CD4-positive, alpha-beta memory T cell (primary cell): ENCODE data around the gene DEPP1. TPM values are rescaled to one million over a fixed set of nuclear protein-coding genes. Genes with fewer than 3 reads are reported as not detected.

Experiments used
- CTCF ChIA-PET: fragments of 350-600 bp; sonication (Branson Sonifier 250); formaldehyde crosslinking; loops from one replicate; lab custom pipeline; 2021; ENCODE audit warnings: inconsistent platforms; ENCODE audit not compliant: partially characterized antibody; lab: Charles Lee
- POLR2A ChIA-PET: fragments of 350-600 bp; sonication (Branson Sonifier 250); formaldehyde crosslinking; loops from one replicate; lab custom pipeline; 2021; ENCODE audit not compliant: partially characterized antibody; lab: Charles Lee
- DNase-seq, 5 donors: peaks; one replicate each; pipeline versions ENCODE4 v3.0.0 to v3.0.0-alpha.2; 2020 to 2022; ENCODE audit warnings: mixed read lengths in 1 of 5
- H3K27ac ChIP-seq: one replicate; pipeline ENCODE4 v1.7.0; 2013; ENCODE audit warnings: low read depth, low read length
- H3K27me3 ChIP-seq: 2 replicates; pipeline ENCODE4 v1.7.0; 2013; ENCODE audit warnings: mild to moderate bottlenecking, low read length, moderate library complexity; ENCODE audit not compliant: insufficient read depth
- H3K36me3 ChIP-seq: 2 replicates; pipeline ENCODE4 v1.7.0; 2013; ENCODE audit warnings: mild to moderate bottlenecking, low read length, moderate library complexity; ENCODE audit not compliant: insufficient read depth
- H3K4me1 ChIP-seq: 2 replicates; pipeline ENCODE4 v1.7.0; 2013; ENCODE audit warnings: mild to moderate bottlenecking, low read length, moderate library complexity; ENCODE audit not compliant: insufficient read depth
- H3K4me3 ChIP-seq, 2 donors: one replicate each; pipeline ENCODE4 v1.7.0; 2013; ENCODE audit warnings: low read length in 2 of 2, mild to moderate bottlenecking in 1 of 2
- H3K9me3 ChIP-seq, 2 donors: one replicate each; pipeline ENCODE4 v1.7.0; 2013; ENCODE audit warnings: low read length in 2 of 2, control low read depth in 1 of 2; ENCODE audit not compliant: control insufficient read depth in 1 of 2
- H3K27ac Mint-ChIP-seq, 7 donors: one replicate each; pipeline ENCODE4 v1.8.0; 2020 to 2021; ENCODE audit warnings: mixed read lengths in 7 of 7, mild to moderate bottlenecking in 6 of 7, inconsistent platforms in 3 of 7, moderate library complexity in 3 of 7
- H3K27me3 Mint-ChIP-seq, 2 donors: one replicate each; pipeline ENCODE4 v1.8.0; 2020 to 2021; ENCODE audit warnings: mixed read lengths in 2 of 2
- H3K36me3 Mint-ChIP-seq, 2 donors: one replicate each; pipeline ENCODE4 v1.8.0; 2020 to 2021; ENCODE audit warnings: mixed read lengths in 2 of 2, inconsistent platforms in 1 of 2, mild to moderate bottlenecking in 1 of 2
- H3K4me1 Mint-ChIP-seq, 4 donors: one replicate each; pipeline ENCODE4 v1.8.0; 2020 to 2021; ENCODE audit warnings: mixed read lengths in 4 of 4, mild to moderate bottlenecking in 1 of 4
- H3K4me3 Mint-ChIP-seq, 8 donors: one replicate each; pipeline ENCODE4 v1.8.0; 2020 to 2021; ENCODE audit warnings: mixed read lengths in 8 of 8, mild to moderate bottlenecking in 7 of 8, moderate library complexity in 6 of 8, inconsistent platforms in 3 of 8
- H3K9me3 Mint-ChIP-seq, 8 donors: one replicate each; pipeline ENCODE4 v1.8.0; 2020 to 2021; ENCODE audit warnings: mixed read lengths in 8 of 8, mild to moderate bottlenecking in 5 of 8, inconsistent platforms in 3 of 8, moderate library complexity in 1 of 8
- intact Hi-C: fragments of 100-400 bp; cut with micrococcal nuclease; formaldehyde crosslinking; loops from one replicate; pipeline ENCODE4 v1.15.1; 2023
- polyA plus RNA-seq, 2 donors: library from polyadenylated mRNA; unstranded; fragments of 300-500 nt; fragmentation: Illumina TruSeq; gene quantifications; one replicate each; pipeline ENCODE4 v1.2.3, GENCODE V29; 2021
- total RNA-seq, 2 experiments: library from RNA; stranded (reverse); gene quantifications; one replicate each; pipeline ENCODE4 v1.2.3, GENCODE V29; 2021

Gene DEPP1
- total and polyA plus RNA-seq, 4 experiments from 2014 or later = not detected

GRCh38 chr10:44955413-44956070, 23.1 kb downstream of the DEPP1 start:
- intact Hi-C loops = loop anchor here (10.0 kb wide), 1 partner anchor 81 kb away; no protein-coding TSS in a partner anchor
- no peaks in the 10 kb centered on the region for H3K27me3 Mint-ChIP-seq
- H3K27ac Mint-ChIP-seq = no peak overlapping the region
- no peak overlapping the region for H3K4me3 ChIP-seq
- ChIA-PET CTCF (no interaction called here), POLR2A (no interaction called here)
- no peaks in the 10 kb centered on the region for H3K36me3 ChIP-seq
- H3K4me1 ChIP-seq = peaks cover 26% of the 10 kb centered on the region
- peaks cover 12 to 19% of the 10 kb centered on the region in 2 donors for H3K36me3 Mint-ChIP-seq
- no peak for DNase-seq
- H3K9me3 ChIP-seq = no peaks in the 10 kb centered on the region
- H3K4me1 Mint-ChIP-seq = peaks cover 9 to 27% (median 20%) of the 10 kb centered on the region in 4 donors
- no peaks in the 10 kb centered on the region for H3K9me3 Mint-ChIP-seq
- H3K4me3 Mint-ChIP-seq = peak overlapping the region in 1 of 8 donors; percentile 7
- no peaks in the 10 kb centered on the region for H3K27me3 ChIP-seq
- H3K27ac ChIP-seq = no peak overlapping the region

DNA sequence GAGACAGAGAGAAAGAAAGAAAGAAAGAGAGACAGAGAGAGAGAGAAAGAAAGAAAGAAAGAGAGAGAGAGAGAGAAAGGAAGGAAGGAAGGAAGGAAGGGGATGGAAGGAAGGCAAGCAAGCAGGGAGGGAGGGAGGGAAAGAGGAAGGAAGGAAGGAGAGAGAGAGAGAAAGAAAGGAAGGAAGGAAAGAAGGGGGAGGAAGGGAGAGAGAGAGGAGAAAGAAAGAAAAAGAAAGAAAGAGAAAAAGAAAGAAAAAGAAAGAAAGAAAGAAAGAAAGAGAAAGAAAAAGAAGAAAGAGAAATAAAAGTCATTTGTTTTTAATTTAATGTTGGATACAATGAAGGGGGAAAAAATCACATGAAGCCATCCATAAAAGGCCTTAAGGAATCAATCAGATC, 23.6 kb downstream of the DEPP1 start:
- Mint-ChIP-seq H3K36me3 (peaks cover 12 to 19% of the 10 kb centered on the region in 2 donors), H3K27ac (peak overlapping the region in 2 of 7 donors; percentile 44 to 59), H3K27me3 (no peaks in the 10 kb centered on the region), H3K9me3 (no peaks in the 10 kb centered on the region), H3K4me3 (no peak overlapping the region), H3K4me1 (peaks cover 9 to 23% (median 15%) of the 10 kb centered on the region in 4 donors)
- Histone ChIP-seq H3K27me3 (no peaks in the 10 kb centered on the region), H3K4me3 (no peak overlapping the region), H3K27ac (no peak overlapping the region), H3K9me3 (no peaks in the 10 kb centered on the region), H3K4me1 (peaks cover 20% of the 10 kb centered on the region), H3K36me3 (no peaks in the 10 kb centered on the region)
- no peak for DNase-seq
- POLR2A ChIA-PET = interaction anchor here (0.7 kb wide), 1 partner anchor 254 kb away, joined by 3 read pairs; no protein-coding TSS in a partner anchor
- CTCF ChIA-PET = no interaction called here
- intact Hi-C loops = loop anchor here (10.0 kb wide), 1 partner anchor 80 kb away; no protein-coding TSS in a partner anchor

- DNase-seq = no peak
- H3K4me1 Mint-ChIP-seq = peaks cover 8 to 18% (median 14%) of the 10 kb centered on the region in 4 donors
- H3K4me3 Mint-ChIP-seq = no peak overlapping the region
- intact Hi-C loops = loop anchor here (10.0 kb wide), 1 partner anchor 79 kb away; no protein-coding TSS in a partner anchor
- no peak overlapping the region for H3K27ac Mint-ChIP-seq
- peaks cover 9 to 19% of the 10 kb centered on the region in 2 donors for H3K36me3 Mint-ChIP-seq
- Histone ChIP-seq H3K36me3 (no peaks in the 10 kb centered on the region), H3K27ac (no peak overlapping the region), H3K4me1 (peaks cover 16% of the 10 kb centered on the region), H3K4me3 (no peak overlapping the region), H3K9me3 (no peaks in the 10 kb centered on the region), H3K27me3 (no peaks in the 10 kb centered on the region)
- ChIA-PET CTCF (interaction anchor here (4.6 kb wide), 1 partner anchor 21 kb away, joined by 23 read pairs; no protein-coding TSS in a partner anchor), POLR2A (interaction anchor here (0.7 kb wide), 1 partner anchor 255 kb away, joined by 3 read pairs; no protein-coding TSS in a partner anchor)
- H3K9me3 Mint-ChIP-seq = no peaks in the 10 kb centered on the region
- H3K27me3 Mint-ChIP-seq = no peaks in the 10 kb centered on the region
Measured at GRCh38 chr10:44954042-44954441, 24.6 kb downstream of the DEPP1 start.

DNA sequence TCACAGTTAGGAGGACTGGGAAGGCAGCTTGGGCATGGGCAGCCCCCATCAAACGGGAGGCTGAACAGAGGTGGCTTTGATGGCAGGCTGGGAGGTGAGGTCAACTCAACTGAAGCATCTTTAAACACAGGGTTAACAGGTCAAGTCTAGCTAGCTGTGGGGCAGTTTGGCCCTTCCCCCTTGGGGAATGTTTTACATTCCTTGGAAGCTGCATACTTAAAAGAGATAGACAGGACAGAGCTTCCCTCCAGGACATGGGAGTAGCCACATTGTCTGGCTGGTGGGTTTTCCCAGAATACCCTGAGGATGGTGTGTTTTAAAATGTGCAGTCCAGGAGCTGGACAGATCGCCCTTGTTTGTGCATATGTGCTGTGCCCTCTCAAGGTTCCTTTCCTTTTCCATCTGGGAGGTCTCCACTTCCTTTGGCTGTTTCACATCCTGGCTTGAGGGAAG, 25.8 kb downstream of the DEPP1 start:
- CTCF ChIA-PET = interaction anchor here (0.7 to 4.6 kb wide), 2 partner anchors 20 to 1081 kb away, joined by 3 to 23 read pairs; no protein-coding TSS in a partner anchor
- intact Hi-C loops = loop anchor here (10.0 kb wide), 1 partner anchor 78 kb away; no protein-coding TSS in a partner anchor
- POLR2A ChIA-PET = no interaction called here

DNA sequence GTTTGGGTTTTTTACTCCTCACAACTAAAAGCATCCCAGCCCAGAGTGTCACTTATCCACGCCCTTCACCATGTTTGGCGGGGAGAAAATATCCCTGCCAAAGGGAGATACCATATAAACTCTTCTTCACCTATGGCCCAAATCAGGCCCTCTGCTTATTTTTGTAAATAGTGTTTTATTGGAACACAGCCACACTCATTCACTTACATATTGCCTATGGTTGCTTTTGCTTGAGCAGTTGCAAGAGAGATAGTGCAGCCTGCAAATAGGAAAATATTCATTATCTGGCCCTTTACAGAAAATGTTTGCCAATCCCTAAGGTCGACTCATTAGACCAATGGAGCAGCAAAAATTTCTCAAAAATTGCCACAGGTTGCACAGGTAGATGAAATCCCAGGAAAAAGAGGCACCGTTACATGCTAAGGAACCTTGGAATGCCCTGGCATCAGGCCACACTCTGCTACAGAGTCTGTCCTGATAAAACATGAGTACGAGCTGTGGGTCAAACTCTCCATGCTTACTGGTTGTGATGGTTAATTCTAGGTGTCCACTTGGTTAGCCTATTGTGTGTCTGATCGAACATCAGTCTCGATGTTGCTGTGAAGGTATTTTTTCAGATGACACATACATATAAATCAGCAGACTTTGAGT, 26.9 kb downstream of the DEPP1 start:
- CTCF ChIA-PET = interaction anchor here (4.6 kb wide), 1 partner anchor 19 kb away, joined by 23 read pairs; no protein-coding TSS in a partner anchor
- H3K36me3 ChIP-seq = no peaks in the 10 kb centered on the region
- H3K4me1 ChIP-seq = no peaks in the 10 kb centered on the region
- intact Hi-C loops = loop anchor here (10.0 kb wide), 1 partner anchor 77 kb away; no protein-coding TSS in a partner anchor
- Mint-ChIP-seq H3K27me3 (no peaks in the 10 kb centered on the region), H3K27ac (no peak overlapping the region), H3K9me3 (no peaks in the 10 kb centered on the region), H3K36me3 (peaks cover 4 to 19% of the 10 kb centered on the region in 2 donors), H3K4me3 (no peak overlapping the region), H3K4me1 (peaks cover 0 to 7% (median 2%) of the 10 kb centered on the region in 4 donors)
- H3K27ac ChIP-seq = no peak overlapping the region
- POLR2A ChIA-PET = no interaction called here
- H3K4me3 ChIP-seq = no peak overlapping the region
- H3K27me3 ChIP-seq = no peaks in the 10 kb centered on the region
- no peak for DNase-seq
- H3K9me3 ChIP-seq = no peaks in the 10 kb centered on the region

More for the DNA sequence above, 25.8 kb downstream of the DEPP1 start:
- Histone ChIP-seq H3K36me3 (no peaks in the 10 kb centered on the region), H3K4me1 (peaks cover 4% of the 10 kb centered on the region), H3K4me3 (no peak overlapping the region), H3K27me3 (no peaks in the 10 kb centered on the region), H3K9me3 (no peaks in the 10 kb centered on the region), H3K27ac (no peak overlapping the region)
- Mint-ChIP-seq H3K9me3 (no peaks in the 10 kb centered on the region), H3K36me3 (peaks cover 7 to 19% of the 10 kb centered on the region in 2 donors), H3K27ac (peak overlapping the region in 1 of 7 donors; percentile 46), H3K4me3 (no peak overlapping the region), H3K27me3 (no peaks in the 10 kb centered on the region), H3K4me1 (peaks cover 1 to 7% (median 5%) of the 10 kb centered on the region in 4 donors)
- no peak for DNase-seq

- no peak overlapping the region for H3K4me3 ChIP-seq
- no peaks in the 10 kb centered on the region for H3K27me3 ChIP-seq
- no peaks in the 10 kb centered on the region for H3K36me3 ChIP-seq
- intact Hi-C loops = loop anchor here (10.0 kb wide), 1 partner anchor 76 kb away; no protein-coding TSS in a partner anchor
- H3K9me3 ChIP-seq = no peaks in the 10 kb centered on the region
- ChIA-PET CTCF (interaction anchor here (4.6 kb wide), 1 partner anchor 18 kb away, joined by 23 read pairs; no protein-coding TSS in a partner anchor), POLR2A (no interaction called here)
- H3K27ac Mint-ChIP-seq = no peak overlapping the region
- H3K4me1 Mint-ChIP-seq = peaks cover 0 to 4% (median 2%) of the 10 kb centered on the region in 4 donors
- H3K9me3 Mint-ChIP-seq = peaks cover 0 to 6% (median 3%) of the 10 kb centered on the region in 8 donors
- no peaks in the 10 kb centered on the region for H3K4me1 ChIP-seq
- no peak for DNase-seq
- H3K4me3 Mint-ChIP-seq = no peak overlapping the region
- H3K27me3 Mint-ChIP-seq = peaks cover 0 to 2% of the 10 kb centered on the region in 2 donors
- peaks cover 1 to 13% of the 10 kb centered on the region in 2 donors for H3K36me3 Mint-ChIP-seq
- no peak overlapping the region for H3K27ac ChIP-seq
Measured at GRCh38 chr10:44950326-44951225, 28.0 kb downstream of the DEPP1 start.
